Naive B cell (primary cell): Measurements from ENCODE around the gene ENKD1. TPM values are rescaled to one million over a fixed set of nuclear protein-coding genes. Genes with fewer than 3 reads are reported as not detected.

Experiments used
- polyA plus RNA-seq, 6 donors: library from polyadenylated mRNA; unstranded; fragments of 300-500 nt; fragmentation: Illumina TruSeq; gene quantifications; one replicate each; pipeline ENCODE4 v1.2.3, GENCODE V29; 2021; ENCODE audit warnings: low read depth in 6 of 6

Gene ENKD1
- polyA plus RNA-seq, 6 donors from 2014 or later, result 1.2 to 2.6 (median 2.2) TPM; not detected in 1

Other genes with a start within 250 kb of the ENKD1 start
- gene HSD11B2, start 235.6 kb downstream of the ENKD1 start, polyA plus RNA-seq, result not detected
- gene ATP6V0D1, start 185.6 kb downstream of the ENKD1 start, polyA plus RNA-seq, result 100 to 1,000 TPM; 136 to 255 (median 157) TPM
- gene AGRP, start 183.2 kb downstream of the ENKD1 start, polyA plus RNA-seq, result not detected
- 10 to 100 TPM in 5 of 6 donors, 1 to 10 TPM in 1; 3.4 to 34.5 (median 16.5) TPM for gene RIPOR1, start 137.9 kb downstream of the ENKD1 start, polyA plus RNA-seq
- gene CTCF, start 104.2 kb downstream of the ENKD1 start, polyA plus RNA-seq, result 10 to 100 TPM; 40.2 to 93.3 (median 67.8) TPM
- 10 to 100 TPM in 4 of 6 donors, 1 to 10 TPM in 2; 9.4 to 23.2 (median 14.1) TPM for gene CARMIL2, start 21.6 kb downstream of the ENKD1 start, polyA plus RNA-seq
- 10 to 100 TPM; 31.3 to 52.8 (median 35.5) TPM for gene ACD, start 6.5 kb downstream of the ENKD1 start, polyA plus RNA-seq
- 10 to 100 TPM; 12.0 to 23.7 (median 16.1) TPM for gene PARD6A, start 5.8 kb downstream of the ENKD1 start, polyA plus RNA-seq
- 10 to 100 TPM; 10.3 to 12.5 (median 11.1) TPM for gene C16orf86, start 64 bp upstream of the ENKD1 start, polyA plus RNA-seq
- gene GFOD2, start 52.6 kb upstream of the ENKD1 start, polyA plus RNA-seq, result 10 to 100 TPM in 1 of 6 donors, 1 to 10 TPM in 5; 6.5 to 12.9 (median 8.4) TPM
- 10 to 100 TPM in 5 of 6 donors, 1 to 10 TPM in 1; 5.2 to 23.0 (median 11.7) TPM for gene RANBP10, start 139.8 kb upstream of the ENKD1 start, polyA plus RNA-seq
- not detected for gene TSNAXIP1, start 140.1 kb upstream of the ENKD1 start, polyA plus RNA-seq
- 100 to 1,000 TPM in 5 of 6 donors, 10 to 100 TPM in 1; 83.6 to 113 (median 105) TPM for gene THAP11, start 175.6 kb upstream of the ENKD1 start, polyA plus RNA-seq
- 100 to 1,000 TPM; 126 to 148 (median 131) TPM for gene NUTF2, start 180.2 kb upstream of the ENKD1 start, polyA plus RNA-seq
- 10 to 100 TPM in 3 of 6 donors, 1 to 10 TPM in 3; 7.6 to 15.1 (median 9.2) TPM for gene CENPT, start 180.9 kb upstream of the ENKD1 start, polyA plus RNA-seq
- 10 to 100 TPM in 5 of 6 donors, 1 to 10 TPM in 1; 6.7 to 28.6 (median 20.2) TPM for gene EDC4, start 206.3 kb upstream of the ENKD1 start, polyA plus RNA-seq
- under 1 TPM in 2 of 6 donors, not detected in 4; 0.64 to 0.90 TPM for gene NRN1L, start 218.1 kb upstream of the ENKD1 start, polyA plus RNA-seq
- gene PSKH1, start 226.5 kb upstream of the ENKD1 start, polyA plus RNA-seq, result 10 to 100 TPM; 14.2 to 24.4 (median 17.4) TPM